ENCODE measurements around the gene RLN1.
"Not testable (repeated sequence)": the region's sequence is repeated elsewhere in the genome, so short reads cannot be mapped to it uniquely, and the experiment has no call there.

DNA sequence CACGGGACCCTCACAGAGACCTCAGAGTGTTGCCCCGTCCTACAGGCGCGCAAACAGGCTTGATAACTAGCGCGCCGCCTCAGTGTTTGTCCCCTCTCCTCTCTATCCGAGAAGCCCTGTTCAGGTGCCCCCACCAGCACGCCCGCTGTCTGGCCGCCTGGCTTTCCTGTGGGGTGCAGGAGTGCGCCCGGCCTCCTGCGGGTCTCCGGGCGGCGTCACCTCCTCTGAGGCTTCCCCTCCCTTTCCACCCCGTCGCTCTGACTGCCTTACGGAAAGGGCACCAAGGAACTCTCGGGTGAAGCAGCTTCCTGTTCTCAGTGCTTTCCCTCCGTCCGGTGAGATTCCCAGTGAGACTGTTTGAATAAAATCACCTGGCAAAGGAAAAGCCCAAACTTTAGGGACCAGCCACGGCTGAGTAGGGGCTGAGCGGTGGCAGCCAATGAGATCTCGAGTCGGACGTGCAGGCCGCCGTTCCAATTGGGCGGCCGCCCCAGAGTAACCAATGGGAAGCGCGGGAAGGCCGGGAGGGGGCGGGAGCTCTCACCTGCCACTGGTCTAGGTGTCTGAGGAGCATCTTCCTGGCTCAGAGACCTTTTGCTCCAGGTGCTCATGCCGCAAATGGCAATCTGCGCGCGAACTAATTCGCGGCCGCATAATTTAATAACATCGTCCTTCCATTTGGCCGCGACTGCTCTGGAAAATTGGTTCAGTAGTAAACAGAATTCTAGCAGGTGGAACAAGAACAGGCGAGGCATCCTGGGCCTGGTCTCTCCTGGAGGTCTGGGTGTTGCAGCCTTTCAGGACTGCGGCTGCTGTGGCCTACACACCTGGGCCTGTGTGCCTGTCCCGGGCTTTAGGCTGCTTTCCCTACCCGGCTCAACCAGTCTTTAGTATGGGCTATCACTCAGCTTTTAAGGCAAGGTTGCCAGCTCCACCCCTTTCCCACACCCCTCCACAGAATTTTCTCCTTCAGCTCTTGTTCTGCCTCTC, at the start of gene RLN1:
- TF ChIP-seq POLR2A, EP300 (IDR thresholded peaks at IDR 0.05): not testable (repeated sequence)
- TF ChIP-seq, protein P1, sequence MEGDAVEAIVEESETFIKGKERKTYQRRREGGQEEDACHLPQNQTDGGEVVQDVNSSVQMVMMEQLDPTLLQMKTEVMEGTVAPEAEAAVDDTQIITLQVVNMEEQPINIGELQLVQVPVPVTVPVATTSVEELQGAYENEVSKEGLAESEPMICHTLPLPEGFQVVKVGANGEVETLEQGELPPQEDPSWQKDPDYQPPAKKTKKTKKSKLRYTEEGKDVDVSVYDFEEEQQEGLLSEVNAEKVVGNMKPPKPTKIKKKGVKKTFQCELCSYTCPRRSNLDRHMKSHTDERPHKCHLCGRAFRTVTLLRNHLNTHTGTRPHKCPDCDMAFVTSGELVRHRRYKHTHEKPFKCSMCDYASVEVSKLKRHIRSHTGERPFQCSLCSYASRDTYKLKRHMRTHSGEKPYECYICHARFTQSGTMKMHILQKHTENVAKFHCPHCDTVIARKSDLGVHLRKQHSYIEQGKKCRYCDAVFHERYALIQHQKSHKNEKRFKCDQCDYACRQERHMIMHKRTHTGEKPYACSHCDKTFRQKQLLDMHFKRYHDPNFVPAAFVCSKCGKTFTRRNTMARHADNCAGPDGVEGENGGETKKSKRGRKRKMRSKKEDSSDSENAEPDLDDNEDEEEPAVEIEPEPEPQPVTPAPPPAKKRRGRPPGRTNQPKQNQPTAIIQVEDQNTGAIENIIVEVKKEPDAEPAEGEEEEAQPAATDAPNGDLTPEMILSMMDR (IDR thresholded peaks at IDR 0.05), result not testable (repeated sequence)

Data from tibial nerve (tissue), 4 donors.